Adrenal gland (tissue), 19 donors: ENCODE measurements around the gene CES1. TPM values are rescaled to one million over a fixed set of nuclear protein-coding genes. Genes with fewer than 3 reads are reported as not detected.

Experiments used
- DNase-seq, 7 donors: peaks; one replicate each; pipeline ENCODE4 v3.0.0-alpha.2; 2019 to 2020
- H3K27ac ChIP-seq, 5 donors: fragments of 200-600 bp; sonication (generic) in 4 of 5; 1 replicate in 3 of 5; 2 replicates in 2 of 5; pipeline versions ENCODE4 v1.5.1 to v1.8.0; 2016 to 2020; ENCODE audit warnings: mild to moderate bottlenecking in 1 of 5
- H3K27me3 ChIP-seq: fragments of 200-600 bp; 2 replicates; pipeline ENCODE4 v1.8.0; 2021
- H3K36me3 ChIP-seq, 2 donors: fragments of 200-600 bp; replicated peaks in 1 of 2; 1 replicate in 1 of 2; 2 replicates in 1 of 2; pipeline versions ENCODE4 v1.5.1 to v1.8.0; 2018 to 2022
- H3K4me1 ChIP-seq, 2 donors: fragments of 200-600 bp; replicated peaks in 1 of 2; 1 replicate in 1 of 2; 2 replicates in 1 of 2; pipeline versions ENCODE4 v1.5.1 to v1.8.0; 2018 to 2021
- H3K4me3 ChIP-seq, 4 donors: fragments of 200-600 bp; sonication (generic) in 3 of 4; one replicate each; pipeline ENCODE4 v1.5.1; 2016 to 2018
- H3K9me3 ChIP-seq, 3 donors: fragments of 200-600 bp; sonication (generic) in 1 of 3; replicated peaks in 1 of 3; 1 replicate in 2 of 3; 2 replicates in 1 of 3; pipeline versions ENCODE4 v1.5.1 to v1.8.0; 2016 to 2021
- CTCF ChIP-seq, 6 experiments: fragments of 450-650 bp in 4 of 6; fragments of 200-600 bp in 2 of 6; sonication (generic) in 1 of 6; IDR thresholded peaks; 1 replicate in 5 of 6; 2 replicates in 1 of 6; pipeline versions ENCODE4 v1.5.1 to v1.8.0; 2016 to 2021; ENCODE audit warnings: antibody characterized with exemption in 6 of 6, mild to moderate bottlenecking in 2 of 6, moderate library complexity in 1 of 6
- POLR2A ChIP-seq, 2 donors: fragments of 450-650 bp; IDR thresholded peaks; one replicate each; pipeline ENCODE4 v1.6.1; 2017; ENCODE audit warnings: antibody characterized with exemption in 2 of 2, mild to moderate bottlenecking in 2 of 2, moderate library complexity in 1 of 2
- WGBS, 4 donors: extraction: QIAGEN DNeasy Blood & Tissue Kit in 2 of 4; methylation state at CpG; one replicate each; pipeline versions ENCODE4 v1.1.5 to v1.1.7; 2013 to 2017; 5-methylcytosine and 5-hydroxymethylcytosine counted together
- intact Hi-C, 2 donors: fragments of 100-400 bp; cut with DNase I; formaldehyde crosslinking; loops; one replicate each; pipeline versions ENCODE4 v1.14.1 to v1.15.0; 2022 to 2023
- long read RNA-seq, 10 donors: library from polyadenylated mRNA in 3 of 10; unstranded in 2 of 10; stranded (forward) in 1 of 10; transcript quantifications; one replicate each; pipeline ENCODE4 v2.0.0 and lab custom pipeline, GENCODE V29; 2021 to 2026
- polyA plus RNA-seq, 3 donors: library from polyadenylated mRNA; stranded (reverse); fragments of 200-250 nt in 2 of 3; fragments of 350-450 nt in 1 of 3; fragmentation: Illumina TruSeq in 1 of 3; extraction: RNeasy Lipid Tissue Mini Kit (QIAGEN cat#74804) in 1 of 3; gene quantifications; one replicate each; pipeline ENCODE4 v1.2.3, GENCODE V29; 2013 to 2014
- total RNA-seq, 9 donors: library from RNA; depleted of rRNA in 4 of 9; stranded (reverse); fragments of >200 nt in 4 of 9; fragments of 120-200 nt in 1 of 9; fragmentation: NEBNext Ultra II Directional in 1 of 9; extraction: Animal tissue kit (Norgen Biotek cat#: 25700) in 1 of 9; gene quantifications; one replicate each; pipeline versions ENCODE4 v1.1.0 to v1.2.4, GENCODE V29; 2013 to 2023
- donor health status: healthy with polysubstance abuse.
- donor health status: Bipolar disorder and iron deficiency.
- donor health status: DM: yes; HTN: yes; CAD: no.
- donor health status: DM: no; HTN: no; CAD: no.
- donor health status: DM: no; HTN: no; CAD: no.
- donor health status: DM: yes; HTN: yes; CAD: no.

Gene CES1
- total RNA-seq (10 to 100 TPM in 5 of 9 donors, 1 to 10 TPM in 3, under 1 TPM in 1; 0.11 to 65.0 (median 13.1) TPM), polyA plus RNA-seq (100 to 1,000 TPM in 1 of 3 donors, 10 to 100 TPM in 2; 23.7 to 103 (median 43.2) TPM)
- long read RNA-seq, donor 1 = 0 reads
- long read RNA-seq, donor 2 = 0 reads
- long read RNA-seq, donor 3 = 0 reads
- long read RNA-seq, donor 4, transcript CES1-202 (14 exons, 1,835 nt) = major isoform, 5 of 11 reads
- long read RNA-seq, donor 4, partial matches to known transcripts = 0 of 11 reads
- long read RNA-seq, donor 4, other reads (novel, unspliced or antisense) = 1 of 11 reads
- long read RNA-seq, donor 5, transcript CES1-201 (14 exons, 2,006 nt) = major isoform, 12 of 29 reads
- long read RNA-seq, donor 5, transcript CES1-202 (14 exons, 1,835 nt) = minor isoform, 11 of 29 reads
- long read RNA-seq, donor 5, partial matches to known transcripts = 0 of 29 reads
- long read RNA-seq, donor 5, other reads (novel, unspliced or antisense) = 3 of 29 reads
- long read RNA-seq, donor 6 = 0 reads
- long read RNA-seq, donor 7 = 0 reads
- long read RNA-seq, donor 8, partial matches to known transcripts = 0 of 1 reads
- long read RNA-seq, donor 8, other reads (novel, unspliced or antisense) = 0 of 1 reads
- long read RNA-seq, donor 9 = 0 reads
- long read RNA-seq, donor 10 = 0 reads

GRCh38 chr16:55832773-55833691 lies at the start of gene CES1:
Gene CES1 (minus strand): TSS chr16:55833096. CDS start chr16:55833055, 41 bp downstream.
- Histone ChIP-seq H3K27me3 (no peaks in the 10 kb centered on the region), H3K4me1 (peaks cover 7 to 10% of the 10 kb centered on the region in 2 donors), H3K4me3 (no peak within 1 kb of the TSS), H3K36me3 (no peaks in the 10 kb centered on the region), H3K9me3 (no peaks in the 10 kb centered on the region), H3K27ac (no peak within 1 kb of the TSS)
- WGBS, 4 donors = 61 to 83% (median 72%) methylated on average over 18 to 30 of the region's 30 CpGs
- intact Hi-C loops = no loop called here
- DNase-seq = peak in 4 of 7 donors; percentile 11 to 49 (median 25)
- TF ChIP-seq POLR2A (IDR thresholded peaks at IDR 0.05) = no peak
- no peak for TF ChIP-seq CTCF (IDR thresholded peaks at IDR 0.05)

GRCh38 chr16:55876854-55877253 lies 44.0 kb upstream of the CES1 start:
- no peak overlapping the region for H3K27ac ChIP-seq
- no peak for DNase-seq
- intact Hi-C loops = no loop called here
- no peak overlapping the region for H3K4me3 ChIP-seq
- TF ChIP-seq POLR2A (IDR thresholded peaks at IDR 0.05) (no peak), CTCF (IDR thresholded peaks at IDR 0.05) (no peak)
- H3K36me3 ChIP-seq = no peaks in the 10 kb centered on the region
- 44 to 60% (median 55%) methylated on average over 2 to 4 of the region's 4 CpGs for WGBS, 4 donors
- no peaks in the 10 kb centered on the region for H3K27me3 ChIP-seq
- H3K4me1 ChIP-seq = no peaks in the 10 kb centered on the region
- H3K9me3 ChIP-seq = no peaks in the 10 kb centered on the region

GRCh38 chr16:55875273-55875672 lies 42.4 kb upstream of the CES1 start, which contains the start of gene CES5A:
Gene CES5A (minus strand): TSS chr16:55875373. CDS start chr16:55875221, 152 bp downstream.
- TF ChIP-seq POLR2A (IDR thresholded peaks at IDR 0.05) (no peak), CTCF (IDR thresholded peaks at IDR 0.05) (no peak)
- H3K27me3 ChIP-seq = no peaks in the 10 kb centered on the region
- no peaks in the 10 kb centered on the region for H3K9me3 ChIP-seq
- intact Hi-C loops = no loop called here
- H3K36me3 ChIP-seq = no peaks in the 10 kb centered on the region
- no peak within 1 kb of the TSS for H3K4me3 ChIP-seq
- DNase-seq = no peak
- 70 to 78% (median 71%) methylated on average over 2 of the region's 2 CpGs for WGBS, 4 donors
- no peak within 1 kb of the TSS for H3K27ac ChIP-seq
- no peaks in the 10 kb centered on the region for H3K4me1 ChIP-seq

- TF ChIP-seq POLR2A (IDR thresholded peaks at IDR 0.05) (no peak), CTCF (IDR thresholded peaks at IDR 0.05) (no peak)
- WGBS, 4 donors = 73 to 80% (median 77%) methylated on average over 5 of the region's 5 CpGs
- Histone ChIP-seq H3K9me3 (no peaks in the 10 kb centered on the region), H3K4me1 (no peaks in the 10 kb centered on the region), H3K27me3 (no peaks in the 10 kb centered on the region), H3K36me3 (no peaks in the 10 kb centered on the region), H3K27ac (no peak overlapping the region), H3K4me3 (no peak overlapping the region)
- DNase-seq = no peak
- intact Hi-C loops = no loop called here
Measured at GRCh38 chr16:55873122-55873521, 40.2 kb upstream of the CES1 start.
